Ovary (tissue), 9 donors: ENCODE measurements around the gene NME9. TPM values are rescaled to one million over a fixed set of nuclear protein-coding genes. Genes with fewer than 3 reads are reported as not detected.

ENCODE experiments used
- DNase-seq, 5 donors: peaks; one replicate each; pipeline ENCODE4 v3.0.0-alpha.2; 2019 to 2020
- H3K27ac ChIP-seq, 2 donors: fragments of 200-600 bp; one replicate each; pipeline versions ENCODE4 v1.5.1 to v1.8.0; 2019 to 2022
- H3K27me3 ChIP-seq: fragments of 200-600 bp; one replicate; pipeline ENCODE4 v1.8.0; 2022
- H3K36me3 ChIP-seq: fragments of 200-600 bp; sonication (generic); one replicate; pipeline ENCODE4 v1.5.1; 2019
- H3K4me1 ChIP-seq: one replicate; pipeline ENCODE4 v1.8.1; 2013; ENCODE audit warnings: mild to moderate bottlenecking, moderate library complexity; ENCODE audit not compliant: insufficient read depth
- H3K4me3 ChIP-seq: fragments of 200-600 bp; sonication (generic); one replicate; pipeline ENCODE4 v1.5.1; 2017
- H3K9me3 ChIP-seq, 2 donors: fragments of 200-600 bp in 1 of 2; sonication (generic) in 1 of 2; one replicate each; pipeline versions ENCODE4 v1.5.1 to v1.8.1; 2013 to 2019; ENCODE audit warnings: mild to moderate bottlenecking in 1 of 2, moderate library complexity in 1 of 2
- EP300 ChIP-seq: sonication (generic); formaldehyde crosslinking; IDR thresholded peaks from one replicate; pipeline ENCODE4 v1.6.1; 2017; ENCODE audit warnings: antibody characterized with exemption
- POLR2A ChIP-seq: fragments of 450-650 bp; IDR thresholded peaks from one replicate; pipeline ENCODE4 v1.6.1; 2017; ENCODE audit warnings: antibody characterized with exemption, mild to moderate bottlenecking, moderate library complexity
- WGBS, 3 donors: extraction: QIAGEN DNeasy Blood & Tissue Kit in 1 of 3; methylation state at CpG; one replicate each; pipeline versions ENCODE4 v1.1.5 to v1.1.7; 2013 to 2017; 5-methylcytosine and 5-hydroxymethylcytosine counted together
- intact Hi-C, 4 donors: fragments of 100-400 bp; cut with DNase I; formaldehyde crosslinking; loops; one replicate each; pipeline versions ENCODE4 v1.11.0 to v1.15.1; 2022 to 2023
- polyA plus RNA-seq, 2 donors: library from polyadenylated mRNA; stranded (reverse); fragments of 200-250 nt in 1 of 2; fragments of 350-450 nt in 1 of 2; fragmentation: Illumina TruSeq in 1 of 2; extraction: RNeasy Lipid Tissue Mini Kit (QIAGEN cat#74804) in 1 of 2; gene quantifications; one replicate each; pipeline ENCODE4 v1.2.3, GENCODE V29; 2013 to 2014
- total RNA-seq, 7 donors: library from RNA; depleted of rRNA in 2 of 7; stranded (reverse); fragments of >200 nt in 2 of 7; fragmentation: NEBNext Ultra II Directional in 3 of 7; extraction: Animal tissue kit (Norgen Biotek cat#: 25700) in 3 of 7; gene quantifications; one replicate each; pipeline versions ENCODE4 v1.1.0 to v1.2.4, GENCODE V29; 2016 to 2023
- TF ChIP-seq, protein P1 (sequence below), 3 donors: fragments of 450-650 bp in 2 of 3; fragments of 200-600 bp in 1 of 3; IDR thresholded peaks; one replicate each; pipeline versions ENCODE4 v1.5.1 to v1.8.0; 2016 to 2022; ENCODE audit warnings: antibody characterized with exemption in 3 of 3, mild to moderate bottlenecking in 1 of 3
- donor health status: DM: no; HTN: no; CAD: no; lungs with moderate emphysema.
- donor health status: DM: no; HTN: no; CAD: no.
- donor health status: Bipolar disorder and iron deficiency.
- donor health status: DM: yes; HTN: yes; CAD: no.
- donor health status: DM: no; HTN: no; CAD: no.
- donor health status: DM: yes; HTN: yes; CAD: no.

NME9 gene
- total and polyA plus RNA-seq, 9 donors, result 0.23 to 9.8 (median 0.82) TPM

DNA sequence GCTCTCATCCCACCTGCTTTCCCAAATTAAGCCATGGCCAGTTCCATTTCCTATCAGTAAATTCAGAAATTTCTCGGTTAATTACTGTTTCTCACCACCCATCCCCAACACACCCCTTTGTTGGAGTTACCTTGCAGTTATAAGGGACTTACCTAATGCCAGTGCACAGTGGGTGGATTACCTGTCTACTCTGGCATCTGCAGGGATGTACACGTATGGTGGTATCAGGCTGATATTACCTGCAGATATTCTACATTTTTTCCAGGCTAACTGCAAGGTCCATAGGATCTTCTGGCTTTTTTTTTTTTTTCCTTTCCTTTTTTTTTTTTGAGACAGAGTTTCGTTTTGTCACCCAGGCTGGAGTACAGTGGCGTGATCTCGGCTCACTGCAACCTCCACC is 10.9 kb upstream of the NME9 start:
- intact Hi-C loops, result no loop called here
- H3K27me3 ChIP-seq, result no peaks in the 10 kb centered on the region
- no peaks in the 10 kb centered on the region for H3K9me3 ChIP-seq
- DNase-seq, result no peak
- no peaks in the 10 kb centered on the region for H3K36me3 ChIP-seq
- 95 to 96% (median 96%) methylated on average over 5 of the region's 5 CpGs for WGBS, 3 donors
- peaks cover 3% of the 10 kb centered on the region for H3K4me1 ChIP-seq
- no peak overlapping the region for H3K27ac ChIP-seq
- TF ChIP-seq, protein P1, sequence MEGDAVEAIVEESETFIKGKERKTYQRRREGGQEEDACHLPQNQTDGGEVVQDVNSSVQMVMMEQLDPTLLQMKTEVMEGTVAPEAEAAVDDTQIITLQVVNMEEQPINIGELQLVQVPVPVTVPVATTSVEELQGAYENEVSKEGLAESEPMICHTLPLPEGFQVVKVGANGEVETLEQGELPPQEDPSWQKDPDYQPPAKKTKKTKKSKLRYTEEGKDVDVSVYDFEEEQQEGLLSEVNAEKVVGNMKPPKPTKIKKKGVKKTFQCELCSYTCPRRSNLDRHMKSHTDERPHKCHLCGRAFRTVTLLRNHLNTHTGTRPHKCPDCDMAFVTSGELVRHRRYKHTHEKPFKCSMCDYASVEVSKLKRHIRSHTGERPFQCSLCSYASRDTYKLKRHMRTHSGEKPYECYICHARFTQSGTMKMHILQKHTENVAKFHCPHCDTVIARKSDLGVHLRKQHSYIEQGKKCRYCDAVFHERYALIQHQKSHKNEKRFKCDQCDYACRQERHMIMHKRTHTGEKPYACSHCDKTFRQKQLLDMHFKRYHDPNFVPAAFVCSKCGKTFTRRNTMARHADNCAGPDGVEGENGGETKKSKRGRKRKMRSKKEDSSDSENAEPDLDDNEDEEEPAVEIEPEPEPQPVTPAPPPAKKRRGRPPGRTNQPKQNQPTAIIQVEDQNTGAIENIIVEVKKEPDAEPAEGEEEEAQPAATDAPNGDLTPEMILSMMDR (IDR thresholded peaks at IDR 0.05), result no peak
- TF ChIP-seq POLR2A, result no peak
- TF ChIP-seq EP300, result no peak
- H3K4me3 ChIP-seq, result no peak overlapping the region

DNA sequence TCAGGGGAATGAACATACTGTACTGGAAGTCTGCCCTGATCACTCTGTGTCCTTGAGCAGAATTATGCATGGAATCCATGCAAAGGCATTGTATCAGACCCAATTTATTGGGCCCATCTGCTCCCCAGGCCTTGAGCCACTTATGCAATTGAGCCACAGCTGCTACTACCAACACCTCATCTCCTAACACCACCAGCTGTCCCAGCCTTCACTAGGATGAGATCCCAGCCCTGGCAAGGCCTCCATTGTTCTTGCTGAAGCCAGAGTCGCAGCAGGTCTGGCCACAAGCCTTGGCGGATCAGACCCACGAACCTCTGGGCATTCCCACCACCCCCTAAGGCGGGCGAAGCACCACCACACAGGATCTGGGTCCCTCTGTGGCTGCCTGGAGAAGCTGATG is 9.2 kb upstream of the NME9 start:
- Histone ChIP-seq H3K9me3 (no peaks in the 10 kb centered on the region), H3K27ac (no peak overlapping the region), H3K4me3 (no peak overlapping the region), H3K4me1 (peaks cover 3% of the 10 kb centered on the region), H3K27me3 (no peaks in the 10 kb centered on the region), H3K36me3 (no peaks in the 10 kb centered on the region)
- DNase-seq, result peak in 2 of 5 donors; percentile 40 to 57
- 56 to 69% (median 58%) methylated on average over 5 of the region's 5 CpGs for whole genome bisulfite sequencing, 3 donors
- TF ChIP-seq EP300 (no peak), POLR2A (no peak)
- TF ChIP-seq, protein P1 (IDR thresholded peaks at IDR 0.05), result no peak
- intact Hi-C loops, result loop anchor here in 1 of 4 donors (5.0 to 10.0 kb wide), 2 partner anchors 58 to 576 kb away; no protein-coding TSS in a partner anchor

DNA sequence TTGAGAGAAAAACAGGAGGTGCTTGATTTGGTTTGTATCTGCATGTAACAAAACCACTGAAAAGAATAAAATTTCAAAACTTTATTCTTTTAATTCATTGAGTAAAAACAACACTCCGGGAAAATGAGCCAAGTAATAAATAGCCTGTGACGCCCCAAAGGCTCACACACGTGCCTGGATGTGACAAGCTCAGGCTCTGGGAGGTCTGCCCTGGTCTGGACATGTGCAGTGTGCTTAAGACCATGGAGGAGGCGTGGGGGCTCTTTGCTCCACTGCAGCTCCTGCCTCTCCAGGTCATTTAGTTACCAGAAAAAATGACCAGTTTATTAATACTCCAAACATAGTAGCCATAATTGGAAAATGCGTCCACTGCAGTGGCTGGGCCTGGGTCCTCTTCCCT is 8.6 kb upstream of the NME9 start:
- intact Hi-C loops, result loop anchor here in 1 of 4 donors (5.0 to 10.0 kb wide), 2 partner anchors 59 to 577 kb away; no protein-coding TSS in a partner anchor
- Histone ChIP-seq H3K9me3 (no peaks in the 10 kb centered on the region), H3K36me3 (no peaks in the 10 kb centered on the region), H3K4me3 (no peak overlapping the region), H3K27me3 (no peaks in the 10 kb centered on the region), H3K4me1 (peaks cover 3% of the 10 kb centered on the region), H3K27ac (no peak overlapping the region)
- WGBS, 3 donors, result 42 to 44% (median 43%) methylated on average over 5 of the region's 5 CpGs
- no peak for DNase-seq
- TF ChIP-seq POLR2A (no peak), EP300 (no peak)
- TF ChIP-seq, protein P1 (IDR thresholded peaks at IDR 0.05), result no peak

DNA sequence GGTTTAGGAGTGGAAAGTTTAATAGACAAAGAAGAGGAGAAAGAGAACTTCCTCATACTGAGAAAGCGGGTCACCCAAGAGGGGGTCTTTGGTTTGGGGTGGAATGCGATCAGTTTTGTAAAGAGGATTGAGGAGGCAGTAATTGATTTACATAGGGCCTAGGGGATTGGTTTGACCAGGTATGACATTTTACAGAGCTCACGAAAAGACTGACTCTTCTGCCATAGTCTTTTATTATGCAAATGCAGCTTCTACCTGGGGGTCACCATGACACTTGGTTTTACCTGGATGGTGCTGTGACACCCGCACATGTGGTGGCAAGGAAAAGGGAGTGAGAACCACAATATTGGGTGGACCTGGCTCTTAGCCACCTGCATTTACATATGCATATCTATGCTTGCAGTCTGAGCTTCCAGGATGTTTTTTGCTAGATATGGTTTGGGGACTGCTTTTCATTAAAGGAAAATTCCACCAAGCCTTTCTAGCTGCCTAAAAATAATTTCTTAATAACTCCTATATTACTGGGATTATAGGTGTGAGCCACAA is 6.9 kb upstream of the NME9 start:
- Histone ChIP-seq H3K4me3 (no peak overlapping the region), H3K36me3 (no peaks in the 10 kb centered on the region), H3K9me3 (no peaks in the 10 kb centered on the region), H3K27me3 (no peaks in the 10 kb centered on the region), H3K27ac (no peak overlapping the region), H3K4me1 (peaks cover 3% of the 10 kb centered on the region)
- no peak for DNase-seq
- TF ChIP-seq, protein P1 (IDR thresholded peaks at IDR 0.05), result no peak
- TF ChIP-seq POLR2A (no peak), EP300 (no peak)
- WGBS, 3 donors, result 86 to 93% (median 89%) methylated on average over 4 of the region's 4 CpGs
- intact Hi-C loops, result loop anchor here in 1 of 4 donors (5.0 to 10.0 kb wide), 2 partner anchors 61 to 578 kb away; no protein-coding TSS in a partner anchor
